Right kidney (tissue), 1 donor: ENCODE data around the gene RRP1B.
"Not testable (repeated sequence)": the region's sequence is repeated elsewhere in the genome, so short reads cannot be mapped to it uniquely, and the experiment has no call there.

ENCODE experiments used
- DNase-seq: peaks from one replicate; pipeline ENCODE4 v3.0.0-alpha.2; 2016

The RRP1B gene

DNA sequence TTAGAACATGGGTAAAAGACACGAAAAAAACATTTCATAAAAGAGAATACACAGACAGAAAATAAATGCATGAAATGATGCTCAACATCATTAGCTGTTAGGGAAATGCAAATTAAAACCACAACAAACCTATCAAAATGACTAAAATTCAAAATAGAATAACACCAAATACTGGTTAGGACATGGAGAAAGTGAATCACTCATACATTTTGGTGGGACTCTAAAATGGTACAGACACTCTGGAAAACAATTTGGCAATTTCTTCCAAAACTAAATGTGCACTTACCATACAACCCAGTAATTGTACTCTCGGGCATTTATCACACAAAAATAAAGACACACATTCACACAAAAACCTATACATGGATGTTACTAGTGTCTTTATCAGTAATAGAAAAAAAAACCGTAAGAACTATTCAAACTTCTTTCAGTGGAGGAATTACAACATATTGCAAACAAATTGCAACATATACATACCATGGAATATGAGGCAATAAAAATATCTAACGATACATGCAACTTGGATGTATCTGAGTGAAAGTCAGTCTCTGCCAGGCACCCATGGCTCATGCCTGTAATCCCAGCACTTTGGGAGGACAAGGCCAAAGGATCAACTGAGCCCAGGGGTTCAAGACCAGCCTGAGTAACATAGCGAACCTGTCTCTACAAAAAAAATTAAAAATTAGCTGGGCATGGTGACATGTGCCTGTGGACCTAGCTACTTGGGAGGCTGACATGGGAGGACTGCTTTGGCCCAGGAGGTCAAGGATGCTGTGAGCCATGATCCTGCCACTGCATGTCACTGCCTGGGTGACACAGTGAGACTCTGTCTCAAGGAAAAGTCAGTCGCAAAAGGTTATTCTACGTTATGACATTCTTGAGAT is 19.6 kb upstream of the RRP1B start:
- no peak for DNase-seq

DNA sequence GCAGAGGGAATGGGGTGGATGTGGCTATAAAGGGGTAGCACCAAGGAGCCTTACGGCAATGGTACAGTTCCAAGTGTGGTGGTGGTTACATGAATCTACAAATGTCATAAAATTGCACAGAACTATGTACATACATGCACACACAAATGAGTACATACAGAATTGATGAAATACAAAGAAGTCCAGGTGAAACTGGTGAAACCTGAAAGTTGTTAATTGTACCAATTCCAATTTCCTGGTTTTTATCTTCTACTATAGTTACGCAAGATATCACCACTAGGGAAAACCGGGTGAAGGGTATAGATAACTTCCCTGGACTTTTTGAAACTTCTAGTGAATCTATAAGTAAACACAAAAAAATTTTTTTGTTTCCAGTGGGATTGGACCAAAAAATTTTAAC is 19.0 kb upstream of the RRP1B start:
- no peak for DNase-seq

DNA sequence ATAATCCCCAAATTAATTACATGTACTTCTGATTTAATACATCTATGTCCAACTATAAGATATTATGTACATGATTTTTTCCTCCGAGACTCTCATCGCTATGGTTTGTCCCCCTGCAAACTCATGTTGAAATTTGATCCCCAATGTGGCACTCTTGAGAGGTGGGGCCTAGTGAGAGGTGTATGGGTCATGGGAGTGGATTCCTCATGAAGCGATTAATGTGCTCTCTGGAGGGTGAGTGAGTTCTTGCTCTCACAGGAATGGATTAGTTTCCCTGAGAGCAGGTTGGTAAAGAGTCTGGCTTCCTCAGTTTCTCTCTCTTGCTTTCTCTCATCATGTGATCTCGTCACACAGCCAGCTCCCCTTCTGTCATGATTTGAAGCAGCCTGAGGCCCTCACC is 16.2 kb upstream of the RRP1B start:
- DNase-seq = no peak

DNA sequence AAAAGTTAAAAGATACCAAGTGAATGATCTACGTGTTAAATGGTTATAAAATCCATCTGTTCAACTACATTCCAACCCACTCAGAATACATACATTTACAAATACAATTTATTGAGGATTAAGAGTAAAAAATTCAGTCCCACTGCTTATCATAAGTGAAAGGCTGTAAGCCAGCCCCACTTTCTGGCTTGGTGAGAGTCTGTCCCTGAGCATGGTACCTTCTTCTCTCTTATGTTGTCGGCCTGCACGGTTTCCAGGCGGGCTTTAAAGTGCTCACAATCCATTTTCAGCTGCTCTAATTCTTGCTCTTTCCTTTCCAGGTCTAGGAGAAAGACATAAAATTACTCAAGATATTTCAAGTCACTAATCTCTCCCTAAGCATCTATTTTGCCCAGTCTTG is 15.3 kb upstream of the RRP1B start:
- no peak for DNase-seq

DNA sequence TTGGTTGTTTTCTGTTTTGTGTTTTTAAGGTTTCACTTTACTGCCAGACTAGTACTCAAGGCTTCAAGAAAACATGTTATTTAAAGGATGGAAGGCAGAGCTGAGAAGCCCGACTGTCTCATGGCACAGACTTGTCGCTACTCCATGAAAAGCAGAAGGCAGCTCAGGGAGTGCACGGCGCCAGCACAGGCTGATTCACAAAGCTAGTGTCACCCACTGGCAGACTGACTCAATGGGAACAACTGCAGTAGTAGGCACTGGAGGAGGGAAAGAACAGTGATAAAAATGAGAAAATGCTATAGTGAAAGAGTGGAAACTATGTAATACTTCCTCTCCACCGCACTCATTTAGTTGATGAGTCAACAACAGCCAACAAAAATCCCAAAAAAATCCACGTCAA is 14.8 kb upstream of the RRP1B start:
- DNase-seq = no peak

DNA sequence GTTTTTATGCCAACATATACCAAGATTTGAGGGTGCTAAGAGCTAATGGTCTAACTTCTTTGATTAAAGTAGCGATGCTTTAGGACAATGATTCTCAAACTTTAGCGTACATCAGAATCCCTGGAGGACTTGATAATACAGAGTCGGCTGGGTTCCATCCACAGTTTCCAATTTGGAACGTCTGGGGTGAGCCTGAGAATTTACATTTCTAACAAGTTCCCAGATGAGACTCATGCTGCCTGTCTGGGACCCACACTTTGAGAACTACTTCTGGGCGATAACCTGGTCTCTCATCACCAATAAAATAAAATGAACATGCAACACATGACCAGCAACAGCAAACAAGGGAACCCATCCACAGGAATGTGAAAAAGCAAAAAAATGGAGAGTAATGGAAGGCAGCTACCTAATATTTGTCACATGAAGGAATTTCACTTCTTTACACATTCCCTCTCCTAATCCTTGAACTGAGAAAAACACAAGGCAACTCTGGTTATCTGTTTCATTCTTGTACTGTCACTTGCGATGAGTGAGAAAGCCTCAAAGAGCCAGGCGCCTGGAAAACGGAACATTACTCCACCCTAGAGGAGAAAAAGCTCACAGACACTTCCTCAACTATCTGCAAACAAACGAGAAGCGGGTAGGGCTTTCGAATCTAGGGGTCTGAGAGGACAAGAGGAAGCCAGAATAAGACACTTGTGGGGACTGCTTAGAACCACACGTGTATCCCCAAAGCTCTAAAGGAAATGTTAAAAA is 14.0 kb upstream of the RRP1B start:
- DNase-seq = peak; percentile 35

DNA sequence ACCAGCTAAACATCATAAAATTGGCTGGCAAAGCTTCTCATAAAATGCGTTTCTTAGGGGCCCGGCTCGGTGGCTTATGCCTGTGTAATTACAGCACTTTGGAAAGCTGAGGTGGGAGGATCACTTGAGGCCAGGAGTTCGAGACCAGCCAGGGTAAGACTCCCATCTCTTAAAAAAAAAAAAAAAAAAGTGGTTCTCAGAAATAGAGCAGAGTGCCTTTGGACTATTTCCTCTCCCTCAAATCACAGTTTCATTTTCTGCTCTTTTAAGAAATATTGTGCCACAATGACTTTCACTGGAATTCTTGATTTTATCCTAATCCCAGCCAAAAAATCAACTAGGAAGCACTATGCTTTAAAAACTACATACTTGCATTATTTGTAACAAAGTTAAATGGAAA is 13.4 kb upstream of the RRP1B start:
- no peak for DNase-seq

DNA sequence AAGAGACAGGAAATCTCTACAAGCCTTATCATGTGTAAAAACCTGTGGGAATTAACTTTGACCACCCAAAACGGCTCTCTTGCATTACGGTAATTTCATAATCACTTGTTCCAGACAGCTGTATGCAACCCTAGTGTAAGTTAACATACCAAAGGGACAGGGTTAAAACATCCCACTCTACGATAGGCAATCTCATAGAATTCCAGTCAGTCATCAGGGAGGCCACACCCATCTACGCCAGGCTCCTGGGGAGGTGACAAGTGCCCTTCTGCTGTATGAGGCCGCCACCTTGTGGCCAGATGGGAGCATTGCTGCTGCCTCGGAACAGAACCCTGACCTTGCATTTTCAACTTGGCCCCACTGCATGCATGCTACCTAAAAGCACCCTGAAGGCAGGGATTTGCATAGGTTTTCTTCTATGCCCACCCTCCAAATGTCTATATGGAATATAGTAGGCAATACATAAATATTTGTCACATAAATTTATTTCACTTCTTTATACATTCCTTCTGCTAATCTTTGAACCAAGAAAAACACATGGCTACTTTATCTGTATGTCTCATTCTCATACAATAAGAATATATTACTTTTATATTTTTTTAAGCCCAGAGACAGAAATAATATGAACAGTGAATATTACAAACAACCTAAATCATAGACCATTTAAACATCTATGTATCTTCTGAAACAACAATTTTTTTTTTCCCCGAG is 12.7 kb upstream of the RRP1B start:
- DNase-seq = peak; percentile 64

DNA sequence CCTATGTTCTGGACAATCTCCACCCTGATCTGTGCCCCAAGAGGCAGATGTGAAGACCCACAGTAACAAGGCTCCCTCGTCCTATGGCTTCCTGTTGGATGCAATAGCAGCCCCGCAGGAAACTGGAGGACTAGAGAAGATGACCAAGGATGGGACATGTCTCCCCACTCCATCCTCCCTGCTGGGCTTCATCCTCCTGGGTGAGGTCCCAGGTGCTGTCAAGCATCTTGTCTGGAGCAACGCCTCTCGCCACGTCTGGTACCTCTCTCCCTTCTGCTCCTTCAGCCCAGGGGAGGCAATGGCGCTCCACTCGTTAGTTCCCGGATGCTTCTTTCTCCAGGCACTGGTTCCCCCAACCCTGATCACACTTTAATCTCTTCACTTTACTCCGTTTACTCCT is 11.2 kb upstream of the RRP1B start:
- no peak for DNase-seq

DNA sequence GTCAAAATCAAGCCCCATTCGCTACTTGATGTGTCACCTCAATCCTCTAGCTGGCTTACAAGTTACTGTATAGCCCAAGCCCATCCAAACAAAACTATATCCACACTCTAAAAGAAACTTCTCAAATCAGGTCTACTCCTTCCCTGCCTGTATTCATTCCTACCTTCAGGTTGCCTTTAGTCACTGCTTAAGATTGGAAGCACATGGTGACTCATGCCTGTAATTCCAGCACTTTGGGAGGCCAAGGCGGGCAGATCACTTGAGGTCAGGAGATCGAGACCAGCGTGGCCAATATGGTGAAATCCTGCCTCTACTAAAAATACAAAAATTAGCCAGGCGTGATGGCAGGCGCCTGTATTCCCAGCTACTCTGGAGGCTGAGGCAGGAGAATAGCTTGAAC is 7.4 kb upstream of the RRP1B start:
- not testable (repeated sequence) for DNase-seq

DNA sequence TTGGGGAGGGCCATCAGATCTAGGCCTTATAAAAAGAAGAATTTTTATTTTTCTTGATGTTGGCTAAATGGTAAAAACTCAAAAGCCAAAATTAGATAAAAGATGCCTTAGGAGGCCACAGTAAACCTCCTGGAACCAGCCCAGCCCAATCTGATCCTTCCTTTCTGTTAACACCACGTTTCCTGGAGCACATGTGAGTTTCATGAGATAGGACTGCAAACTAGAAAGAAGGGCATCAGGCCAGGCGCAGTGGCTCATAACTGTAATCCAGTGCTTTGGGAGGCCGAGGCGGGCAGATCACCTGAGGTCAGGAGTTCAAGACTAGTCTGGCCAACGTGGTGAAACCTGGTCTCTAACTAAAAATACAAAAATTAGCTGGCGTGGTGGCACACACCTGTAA is 6.7 kb upstream of the RRP1B start:
- DNase-seq = no peak

DNA sequence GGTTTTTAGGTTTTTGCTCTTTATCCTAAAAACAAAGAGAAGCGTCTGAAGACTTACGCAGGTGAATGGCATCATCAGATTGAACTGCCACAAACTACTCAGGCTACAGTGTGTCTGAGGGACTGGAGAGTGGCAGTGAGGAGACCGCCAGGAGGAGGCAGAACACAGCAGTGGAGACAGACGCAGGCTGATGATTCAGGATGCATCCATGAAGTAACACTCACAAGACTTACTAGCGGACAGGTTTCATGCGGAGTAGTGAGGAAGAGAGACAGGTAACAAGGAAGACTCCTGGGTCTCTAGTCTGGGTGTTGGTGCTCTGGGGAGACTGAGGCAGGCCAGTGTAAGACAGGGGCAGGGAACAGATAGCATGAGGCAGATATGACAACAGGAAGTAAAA is 5.7 kb upstream of the RRP1B start:
- no peak for DNase-seq

DNA sequence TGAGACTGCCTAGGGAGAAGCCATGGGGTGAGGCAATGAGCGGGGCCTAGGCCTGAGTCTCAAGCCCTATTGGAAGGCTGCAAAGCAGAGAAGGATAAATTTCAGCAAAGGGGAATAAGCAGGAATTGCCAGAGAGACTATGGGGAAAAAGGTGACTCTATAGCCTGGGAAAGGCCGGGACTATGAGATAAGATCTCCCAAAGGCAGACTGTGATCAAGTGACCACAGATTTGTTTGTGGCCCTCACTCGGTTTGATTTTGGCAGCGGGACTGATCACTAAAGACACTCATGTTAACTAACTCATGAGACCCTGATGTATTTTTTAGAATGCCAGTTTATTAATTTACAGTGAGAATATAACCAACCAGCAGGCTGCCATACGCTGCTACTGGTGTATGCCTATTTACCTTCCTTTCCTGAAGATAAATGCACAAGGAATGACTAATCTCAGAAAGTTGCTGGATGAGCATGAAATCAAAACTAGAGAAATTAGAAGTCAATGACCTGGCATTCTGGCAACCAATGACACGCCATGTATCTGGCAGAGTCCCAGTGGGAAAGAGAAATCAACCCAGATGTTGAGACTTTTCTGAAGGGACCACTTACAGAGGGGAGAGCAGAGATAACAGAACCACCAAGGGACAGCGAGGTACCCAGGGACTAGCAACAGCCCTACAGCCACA is 4.4 kb upstream of the RRP1B start:
- DNase-seq = no peak

DNA sequence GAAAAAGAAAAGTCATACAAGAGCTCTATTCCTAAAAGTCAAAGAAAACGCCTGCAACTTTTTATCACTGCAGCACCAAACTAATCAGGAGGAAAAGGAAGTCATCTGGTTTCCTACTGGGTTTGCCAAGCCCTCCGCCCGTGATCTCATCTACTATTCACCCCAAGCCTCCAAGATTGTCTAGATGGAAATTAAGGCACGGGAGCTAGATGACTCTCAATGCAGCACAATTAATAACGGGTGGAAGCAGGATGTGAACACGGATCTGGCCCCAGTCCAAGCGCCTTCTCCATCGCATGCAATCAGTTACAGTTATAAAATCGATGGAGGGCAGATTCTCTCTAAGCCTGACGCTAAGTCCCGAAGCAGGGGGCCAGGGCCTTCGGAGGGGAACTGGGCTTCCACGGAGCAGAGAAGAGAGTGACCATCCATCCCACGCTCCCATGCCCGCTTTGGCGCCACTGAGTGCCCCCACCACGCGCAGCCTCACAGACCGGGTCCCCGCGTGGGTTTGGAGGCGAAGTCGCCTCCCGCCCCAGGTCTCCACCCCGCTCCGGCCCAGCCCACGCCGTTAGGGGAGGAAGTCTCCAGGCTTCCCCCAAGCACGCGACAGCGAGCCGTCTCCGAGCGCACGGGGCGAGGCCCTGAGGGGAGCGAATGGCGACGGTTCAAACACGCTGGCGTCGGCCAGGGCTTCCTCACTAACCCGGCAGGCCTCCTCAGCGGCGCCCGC is 1.8 kb upstream of the RRP1B start:
- no peak for DNase-seq

DNA sequence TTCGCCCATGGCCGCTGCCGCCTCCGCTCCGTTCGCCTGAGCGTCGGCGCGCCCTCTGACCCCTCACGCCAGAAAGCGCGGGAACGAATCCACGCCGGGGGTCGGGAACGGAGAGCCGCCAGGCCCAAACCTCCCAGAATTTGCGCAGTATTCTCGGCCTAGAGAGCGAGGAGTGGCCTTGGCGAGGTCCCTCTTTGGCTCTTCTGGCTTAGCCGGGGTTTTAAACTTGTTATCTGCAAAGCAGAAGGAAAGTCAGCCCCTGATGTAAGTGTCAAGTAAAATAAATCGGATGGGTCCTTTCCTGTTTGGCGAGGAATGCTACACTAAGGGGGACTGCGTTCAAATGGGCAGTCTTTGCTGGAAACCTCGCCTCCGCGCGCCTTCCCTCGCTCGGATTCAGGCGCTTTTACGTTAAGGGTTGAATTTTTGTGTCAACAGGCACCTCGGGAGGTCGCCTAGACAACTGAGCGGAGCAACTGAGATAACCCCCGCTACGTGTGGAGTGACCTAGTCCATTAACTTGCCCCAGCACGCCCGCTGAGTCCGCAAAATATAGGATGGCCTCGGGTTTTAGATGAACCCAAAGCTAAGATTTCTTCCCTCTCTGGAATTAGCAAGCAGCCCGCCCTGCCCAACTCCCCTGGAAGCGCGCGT is 1.1 kb upstream of the RRP1B start:
- DNase-seq = no peak

DNA sequence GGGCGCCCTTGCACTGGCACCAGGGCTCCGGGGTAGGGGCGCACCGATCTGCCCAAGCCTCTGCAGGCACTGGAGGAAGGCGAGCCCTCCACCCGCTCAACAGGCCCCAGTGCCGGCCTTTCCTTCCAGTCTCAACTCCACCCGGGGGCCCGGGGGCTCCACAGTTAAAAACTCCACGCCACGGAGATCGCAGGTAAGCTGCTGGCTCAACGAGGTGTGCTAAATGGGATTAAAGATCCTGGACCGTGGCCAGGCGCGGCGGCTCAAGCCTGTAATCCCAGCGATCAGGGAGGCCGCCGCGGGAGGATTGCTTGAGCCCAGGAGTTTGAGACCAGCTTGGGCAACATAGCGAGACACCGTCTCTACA is 608 bp upstream of the RRP1B start:
- DNase-seq = no peak

DNA sequence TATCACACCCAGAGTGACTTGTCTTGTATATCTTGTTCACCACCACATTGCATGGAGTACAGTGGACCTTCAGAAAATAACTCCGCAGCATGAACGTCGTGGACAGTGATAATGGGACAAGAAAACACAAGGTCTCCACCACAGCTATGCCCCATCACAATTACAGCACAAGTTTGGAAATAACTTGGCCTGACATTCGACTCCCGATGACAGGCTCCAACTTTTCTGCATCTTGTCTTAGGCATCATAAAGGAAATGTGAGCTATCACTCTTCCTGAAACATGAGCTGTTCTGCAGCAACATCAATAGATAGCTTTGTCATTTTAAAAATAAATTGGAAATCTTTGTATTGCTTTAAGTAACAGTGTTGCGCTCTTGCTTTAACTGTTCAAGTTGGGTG is 2.9 kb downstream of the RRP1B start:
- DNase-seq = no peak

DNA sequence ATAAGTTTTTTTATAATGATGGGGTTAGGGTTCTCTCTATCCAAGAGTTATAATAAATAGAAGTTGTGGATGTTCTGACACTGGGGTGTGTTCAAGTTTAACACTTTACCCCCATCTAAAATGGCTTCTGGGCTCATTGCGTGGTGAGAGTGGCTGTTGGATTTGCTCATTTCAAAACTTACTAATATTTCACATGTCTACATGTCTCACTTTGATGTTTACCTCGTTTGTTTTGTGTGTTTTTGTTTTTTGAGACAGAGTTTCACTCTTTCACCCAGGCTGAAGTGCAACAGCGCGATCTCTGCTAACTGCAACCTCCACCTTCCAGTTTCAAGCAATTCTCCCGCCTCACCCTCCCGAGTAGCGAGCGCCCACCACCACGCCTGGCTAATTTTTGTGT is 3.7 kb downstream of the RRP1B start:
- no peak for DNase-seq

DNA sequence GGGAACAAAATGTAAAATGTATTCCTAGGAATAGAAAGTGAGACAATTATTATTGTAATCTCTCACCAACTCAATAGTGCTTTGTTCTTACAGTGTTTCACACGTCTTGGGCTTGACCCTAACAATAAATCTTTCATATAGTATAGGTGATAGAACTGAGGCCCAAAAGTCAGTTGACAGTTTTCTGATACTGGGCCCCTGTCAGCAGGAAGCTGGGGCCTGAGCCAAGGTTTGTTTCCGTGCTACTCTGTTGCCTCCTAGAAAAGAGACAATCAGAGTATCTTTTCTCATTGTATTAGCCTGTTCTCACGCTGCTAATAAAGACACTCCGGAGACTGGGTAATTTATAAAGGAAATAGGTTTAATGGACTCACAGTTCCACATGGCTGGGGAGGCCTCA is 5.0 kb downstream of the RRP1B start:
- DNase-seq = no peak

DNA sequence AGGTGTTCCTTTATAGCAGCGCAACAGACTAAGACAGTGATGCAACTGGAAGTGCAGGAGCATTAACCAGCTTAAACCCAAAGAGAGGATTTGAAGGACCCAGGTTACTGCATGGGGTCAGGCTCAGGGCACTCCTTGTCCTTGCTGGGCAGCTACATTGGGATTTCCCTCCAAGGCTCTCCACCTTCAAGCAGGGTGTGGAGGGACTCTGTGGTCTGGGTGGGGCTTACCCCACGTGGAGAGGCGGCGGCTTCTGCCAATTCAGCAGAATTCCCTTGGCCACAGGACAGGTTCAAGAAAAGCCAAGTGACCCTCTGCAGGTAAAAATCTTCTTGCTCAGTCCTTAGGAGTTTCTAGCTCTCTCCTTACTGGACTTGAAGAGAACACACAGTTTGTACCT is 6.5 kb downstream of the RRP1B start:
- no peak for DNase-seq

DNA sequence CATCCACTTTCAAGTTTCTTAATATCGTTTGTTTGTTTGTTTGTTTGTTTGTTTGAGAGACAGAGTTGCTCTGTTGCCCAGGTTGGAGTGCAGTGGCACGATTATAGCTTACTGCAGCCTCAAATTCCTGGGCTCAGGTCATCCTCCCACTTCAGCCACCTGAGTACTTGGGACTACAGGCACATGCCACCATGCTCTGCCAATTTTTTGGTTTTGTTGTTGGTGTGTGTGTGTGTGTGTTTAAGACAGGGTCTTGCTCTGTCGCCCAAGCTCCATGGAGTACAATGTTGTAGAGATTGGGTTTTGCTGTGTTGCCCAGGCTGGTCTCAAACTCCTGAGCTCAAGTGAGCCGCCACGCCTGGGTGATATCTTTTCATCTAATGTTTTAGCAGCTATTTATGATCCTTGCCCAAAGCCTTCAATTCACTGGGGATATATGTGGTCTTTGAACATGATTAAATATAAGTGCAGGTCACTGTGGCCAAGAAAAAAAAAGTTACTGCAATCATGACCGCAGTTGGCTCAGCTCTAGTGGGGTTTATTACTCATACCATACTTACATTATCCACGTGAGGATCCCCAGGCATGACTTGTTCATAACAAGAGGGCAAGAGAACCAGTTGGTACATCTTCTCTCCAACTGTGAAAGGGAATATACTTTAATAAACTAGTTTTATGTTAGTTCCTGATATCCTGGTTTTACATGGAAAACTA is 8.0 kb downstream of the RRP1B start:
- no peak for DNase-seq
